Iris pigment epithelial cell (primary cell): ENCODE measurements around the gene WTAP.
A peak's percentile ranks its signal among the peaks of the same experiment; 100 is the strongest.
"Not testable (repeated sequence)": the region's sequence is repeated elsewhere in the genome, so short reads cannot be mapped to it uniquely, and the experiment has no call there.

Source experiments
- DNase-seq: peaks from one replicate; pipeline ENCODE4 v3.0.0-alpha.2; 2011; ENCODE audit warnings: low read depth

WTAP gene

GRCh38 chr6:159762681-159763293, 35.5 kb downstream of the WTAP start:
- no peak for DNase-seq

GRCh38 chr6:159766906-159767305, 39.6 kb downstream of the WTAP start:
- peak; percentile 79 for DNase-seq

GRCh38 chr6:159769470-159769869, 42.2 kb downstream of the WTAP start:
- no peak for DNase-seq

GRCh38 chr6:159772196-159772595, 44.9 kb downstream of the WTAP start:
- peak; percentile 16 for DNase-seq

- DNase-seq: no peak
Measured at GRCh38 chr6:159777240-159777904, 50.1 kb downstream of the WTAP start.

GRCh38 chr6:159778131-159778530, 50.8 kb downstream of the WTAP start:
- no peak for DNase-seq

- no peak for DNase-seq
Measured at GRCh38 chr6:159778542-159779103, 51.3 kb downstream of the WTAP start.

- no peak for DNase-seq
Measured at GRCh38 chr6:159788276-159788675, 61.0 kb downstream of the WTAP start.

- DNase-seq: peak; percentile 58
Measured at GRCh38 chr6:159788753-159789376, 61.6 kb downstream of the WTAP start.

- DNase-seq: peak; percentile 100
Measured at GRCh38 chr6:159789377-159790148, 62.3 kb downstream of the WTAP start, which contains the start of gene TCP1. Gene TCP1, minus strand, starts transcription at chr6:159789602. Its CDS starts 134 bp downstream, at chr6:159789468.

- DNase-seq: peak; percentile 99
Measured at GRCh38 chr6:159790149-159790955, 63.0 kb downstream of the WTAP start, which contains the start of gene MRPL18. Gene MRPL18, plus strand, starts transcription at chr6:159790467. Its CDS starts 121 bp downstream, at chr6:159790588.

GRCh38 chr6:159790956-159791598, 63.8 kb downstream of the WTAP start:
- DNase-seq: no peak

GRCh38 chr6:159794976-159795375, 67.7 kb downstream of the WTAP start:
- not testable (repeated sequence) for DNase-seq

- no peak for DNase-seq
Measured at GRCh38 chr6:159797554-159797953, 70.2 kb downstream of the WTAP start.

GRCh38 chr6:159800141-159800865, 73.0 kb downstream of the WTAP start, which contains the start of gene PNLDC1:
Gene PNLDC1, plus strand, starts transcription at chr6:159800276. Its CDS starts 32 bp downstream, at chr6:159800308.
- no peak for DNase-seq

GRCh38 chr6:159801935-159802334, 74.6 kb downstream of the WTAP start:
- no peak for DNase-seq

GRCh38 chr6:159804504-159804903, 77.2 kb downstream of the WTAP start:
- DNase-seq: no peak

GRCh38 chr6:159805440-159806020, 78.2 kb downstream of the WTAP start:
- no peak for DNase-seq
